Measurements from ENCODE around the gene AFG1L.
"Not testable (repeated sequence)": the region's sequence is repeated elsewhere in the genome, so short reads cannot be mapped to it uniquely, and the experiment has no call there.

The AFG1L gene

DNA sequence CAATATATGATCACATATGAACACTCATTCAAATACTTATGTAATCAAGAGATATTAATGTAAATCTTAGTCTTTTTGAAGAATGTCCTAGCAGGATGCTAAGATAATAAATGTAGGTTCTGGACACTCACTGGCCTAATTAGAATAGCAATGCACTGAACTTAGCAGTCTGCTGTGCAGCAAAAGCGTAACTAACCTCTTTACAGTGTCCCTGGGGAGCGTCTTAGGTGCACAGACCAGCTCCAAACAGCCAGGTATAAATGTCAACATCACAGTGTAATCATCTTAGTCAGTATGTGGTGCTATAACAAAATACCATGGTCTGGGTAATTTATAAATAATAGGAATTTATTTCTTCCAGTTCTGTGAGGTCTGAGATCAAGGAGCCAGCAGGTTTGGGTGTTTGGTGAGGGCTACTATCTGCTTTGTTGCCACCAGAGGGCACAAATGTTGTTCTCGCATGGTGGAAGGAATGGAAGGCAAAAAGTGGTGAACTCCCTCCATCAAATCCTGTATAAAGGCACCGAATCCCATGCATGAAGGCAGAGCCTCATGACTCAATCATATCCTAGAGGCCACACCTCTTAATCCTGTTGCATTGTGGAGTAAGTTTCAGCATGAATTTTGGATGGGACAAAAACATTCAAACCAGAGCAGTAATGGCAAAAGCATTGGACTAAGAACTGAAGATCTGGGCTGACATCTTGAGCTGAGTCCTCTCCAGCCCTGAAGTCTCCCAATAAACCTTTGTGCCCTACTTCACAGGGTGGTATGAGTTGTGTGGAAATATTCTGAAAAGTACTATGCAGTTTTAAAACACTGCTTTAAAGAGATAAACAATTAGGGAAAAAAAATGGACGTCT, 224.1 kb downstream of the AFG1L start:
- DNase-seq (ENCODE audit: low read depth in 3 of 3): no peak

DNA sequence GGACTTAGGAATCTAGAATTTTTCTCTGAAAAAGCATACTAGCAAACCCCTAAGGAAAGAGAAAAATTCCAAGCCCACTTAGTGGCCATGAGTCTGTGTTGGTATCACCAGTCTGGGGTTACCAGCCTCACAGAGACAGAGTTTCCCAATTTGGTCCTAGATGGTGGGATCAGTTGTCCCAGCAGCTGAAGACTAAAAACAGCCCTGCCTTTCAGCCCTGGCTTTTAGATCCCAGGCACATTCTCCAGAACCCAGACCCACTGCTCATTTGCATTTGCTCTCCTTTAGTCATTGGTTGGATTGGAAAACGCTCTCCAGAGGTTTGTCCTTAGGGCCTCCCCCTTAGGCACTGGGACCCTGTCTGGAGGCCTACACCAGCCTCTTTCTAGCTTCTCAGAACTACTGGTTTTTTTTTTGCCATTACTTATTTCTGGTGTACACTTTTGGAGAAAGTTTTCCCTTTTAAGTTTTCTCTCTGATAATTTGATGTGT, 226.8 kb downstream of the AFG1L start:
- no peak for DNase-seq (ENCODE audit: low read depth in 3 of 3)

DNA sequence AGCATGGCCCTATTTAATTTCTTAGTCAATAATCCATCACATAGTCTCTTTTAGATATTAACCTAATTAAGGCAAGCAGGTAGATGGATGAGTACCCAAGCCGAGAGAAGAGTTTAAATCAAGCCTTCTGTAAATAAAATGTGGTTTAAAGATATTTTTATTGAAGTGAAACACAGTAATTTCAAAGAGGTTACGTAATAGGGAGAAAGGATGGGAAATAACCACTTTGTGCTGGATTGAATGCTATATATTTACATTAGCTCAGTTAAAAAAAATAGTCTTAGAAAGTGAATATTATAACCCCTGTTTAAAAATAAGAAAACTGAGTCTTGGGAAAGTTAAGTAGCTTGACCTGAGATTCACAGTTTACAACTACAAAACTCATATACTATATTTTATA, 228.8 kb downstream of the AFG1L start:
- DNase-seq (ENCODE audit: low read depth in 3 of 3): no peak

- no peak for DNase-seq (ENCODE audit: low read depth in 3 of 3)
These were observed 229.8 kb downstream of the AFG1L start for GRCh38 chr6:108524528-108525248.

- DNase-seq (ENCODE audit: low read depth in 3 of 3): no peak
These were observed 231.9 kb downstream of the AFG1L start for GRCh38 chr6:108526739-108527174.

GRCh38 chr6:108528878-108529277, 234.0 kb downstream of the AFG1L start:
- DNase-seq (ENCODE audit: low read depth in 3 of 3): no peak

DNA sequence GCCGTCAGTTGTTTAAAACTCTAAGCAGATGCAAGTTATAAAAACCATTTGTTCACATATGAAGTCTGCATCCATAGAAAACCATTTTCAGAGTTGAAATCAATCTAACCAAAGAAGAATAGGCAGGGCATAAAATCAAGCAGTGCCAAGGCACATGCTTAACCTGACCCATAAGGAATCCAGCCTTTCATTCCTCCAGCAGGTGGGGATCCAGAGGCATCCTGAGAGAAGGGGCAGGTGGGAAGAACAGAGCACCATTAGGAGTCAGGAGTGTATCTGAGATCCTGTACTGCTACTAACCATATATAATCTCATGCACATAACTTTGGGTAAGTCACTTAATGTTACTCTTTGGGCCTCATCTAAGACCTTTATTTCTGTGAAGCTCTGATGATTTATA, 236.5 kb downstream of the AFG1L start:
- no peak for DNase-seq (ENCODE audit: low read depth in 3 of 3)

- DNase-seq (ENCODE audit: low read depth in 3 of 3): no peak
These were observed 240.4 kb downstream of the AFG1L start for GRCh38 chr6:108535114-108535742.

- not testable (repeated sequence) for DNase-seq (ENCODE audit: low read depth in 3 of 3)
These were observed 241.2 kb downstream of the AFG1L start for GRCh38 chr6:108535920-108536535.

- peak in 2 of 3 donors; percentile 41 to 42 for DNase-seq (ENCODE audit: low read depth in 3 of 3)
These were observed 247.2 kb downstream of the AFG1L start for GRCh38 chr6:108541843-108542759.

GRCh38 chr6:108543175-108543940, 248.5 kb downstream of the AFG1L start:
- no peak for DNase-seq (ENCODE audit: low read depth in 3 of 3)

DNA sequence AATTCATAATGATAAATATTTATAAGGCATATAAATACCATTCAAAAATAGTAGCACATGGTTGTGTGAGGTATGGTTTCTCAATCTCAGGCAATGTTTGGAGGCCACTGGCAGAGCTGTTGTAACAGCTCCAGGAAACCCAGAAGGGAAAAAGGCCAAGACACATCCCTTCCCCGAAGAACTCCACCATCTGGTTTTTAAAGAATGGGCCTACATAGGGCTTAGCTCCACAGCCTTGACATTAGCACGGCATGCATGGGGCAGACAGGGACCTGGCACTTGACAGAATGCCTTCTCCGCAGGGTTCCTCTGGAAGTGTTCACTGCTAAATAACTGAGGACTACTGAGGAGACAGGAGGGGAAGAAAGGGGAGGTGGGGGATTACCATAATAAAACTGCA, 249.8 kb downstream of the AFG1L start:
- no peak for DNase-seq (ENCODE audit: low read depth in 3 of 3)

DNA sequence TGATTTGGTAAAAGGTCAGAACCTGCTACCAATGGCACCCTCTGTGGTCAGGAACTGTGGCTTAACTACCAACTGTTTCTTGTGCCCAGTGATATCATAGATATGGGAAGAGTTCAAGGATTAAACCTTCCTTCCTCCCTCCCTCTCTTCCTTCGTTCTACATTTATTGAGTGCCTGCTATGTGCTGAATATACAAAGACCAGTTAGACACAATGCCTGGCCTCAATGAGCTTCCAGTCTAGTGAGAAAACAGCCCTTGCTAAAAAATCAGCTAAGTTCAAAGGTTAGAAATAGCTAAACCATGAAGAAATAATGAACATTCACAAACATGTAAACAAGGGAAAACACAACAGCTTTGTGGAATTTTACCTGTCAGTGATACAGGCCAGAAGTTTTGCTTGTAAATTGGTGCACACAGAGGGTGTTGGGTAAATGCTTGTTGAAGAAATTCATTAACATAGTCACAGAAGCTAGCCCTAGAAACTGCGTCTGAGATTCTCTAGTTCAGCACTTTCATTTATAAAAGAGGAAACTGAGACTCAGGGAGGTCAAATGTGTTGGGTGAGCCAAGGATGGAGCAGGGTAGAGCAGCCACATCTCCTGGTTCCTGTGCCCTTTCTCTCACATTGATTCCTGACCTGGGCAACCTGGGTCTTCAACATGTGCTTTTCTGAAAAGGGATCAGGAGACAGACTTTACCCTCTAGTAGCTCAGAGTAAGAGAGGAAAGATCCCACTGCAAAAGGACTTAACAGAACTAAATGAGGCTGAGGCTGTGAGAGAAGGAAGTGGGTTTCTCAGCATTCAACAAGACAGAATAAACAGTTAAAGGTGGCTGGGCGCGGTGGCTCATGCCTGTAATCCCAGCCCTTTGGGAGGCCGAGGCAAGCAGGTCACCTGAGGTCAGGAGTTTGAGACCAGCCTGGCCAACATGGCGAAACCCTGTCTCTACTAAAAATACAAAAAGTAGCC, 251.5 kb downstream of the AFG1L start:
- DNase-seq (ENCODE audit: low read depth in 3 of 3): no peak

DNA sequence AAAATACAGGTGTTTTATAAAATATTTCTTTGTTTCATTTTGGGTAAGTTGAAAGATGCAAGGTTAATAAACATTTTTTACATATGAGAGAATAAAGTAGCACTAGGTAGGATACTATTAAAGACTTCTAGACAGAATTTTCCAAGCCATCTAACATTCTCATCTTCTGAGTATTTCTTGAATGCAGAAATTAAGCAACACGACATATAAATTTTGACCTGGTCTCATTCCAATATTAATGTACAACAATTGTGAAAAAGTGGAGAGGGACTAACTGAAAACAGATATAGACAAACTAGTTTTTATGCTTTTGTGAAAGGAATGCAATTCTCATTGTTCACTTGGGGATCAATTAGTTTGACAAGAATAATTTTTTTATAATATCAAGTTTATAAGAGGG, 254.4 kb downstream of the AFG1L start:
- no peak for DNase-seq (ENCODE audit: low read depth in 3 of 3)

GRCh38 chr6:108549741-108550140, 254.9 kb downstream of the AFG1L start:
- no peak for DNase-seq (ENCODE audit: low read depth in 3 of 3)

DNA sequence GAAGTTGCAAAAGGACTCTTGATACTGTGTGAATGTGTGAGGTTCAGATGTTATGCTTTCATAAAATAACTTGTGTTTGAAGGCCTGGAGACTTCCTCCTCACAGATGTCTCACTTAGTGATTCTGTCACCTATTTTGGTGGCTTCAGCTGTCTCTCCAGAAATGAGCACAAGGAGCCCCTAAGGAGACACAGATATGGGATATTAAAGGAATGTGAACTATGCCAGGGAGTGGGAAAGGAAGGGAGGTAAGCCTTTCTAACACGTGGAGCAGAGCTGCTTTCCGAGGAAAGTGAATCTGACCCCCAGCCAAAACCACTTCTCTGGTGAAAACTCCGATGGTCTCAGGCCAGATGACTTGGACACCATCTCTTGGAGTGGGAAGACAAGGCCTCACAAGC, 255.4 kb downstream of the AFG1L start:
- no peak for DNase-seq (ENCODE audit: low read depth in 3 of 3)

GRCh38 chr6:108555399-108556052, 260.7 kb downstream of the AFG1L start:
- no peak for DNase-seq (ENCODE audit: low read depth in 3 of 3)

- DNase-seq (ENCODE audit: low read depth in 3 of 3): no peak
These were observed 261.4 kb downstream of the AFG1L start for GRCh38 chr6:108556250-108556649.

All from stimulated activated CD4-positive, alpha-beta T cell treated with anti-CD3 and anti-CD28 coated beads, TNF-alpha, amount 100 ng/mL, for 48 hours (primary cell).